ENCODE measurements around the gene RYR2. TPM values are rescaled to one million over a fixed set of nuclear protein-coding genes. Genes with fewer than 3 reads are reported as not detected.

Gene RYR2
- total RNA-seq, 4 donors from 2014 or later = 0.23 to 4.6 (median 0.89) TPM

GRCh38 chr1:237340892-237341291, 298.9 kb downstream of the RYR2 start:
- TF ChIP-seq POLR2A (IDR thresholded peaks at IDR 0.05) (no peak), CTCF (IDR thresholded peaks at IDR 0.05) (no peak)
- intact Hi-C loops (cut with DNase I) = no loop called here
- H3K27ac ChIP-seq = no peak overlapping the region
- DNase-seq = no peak
- H3K4me3 ChIP-seq = no peak overlapping the region
- H3K36me3 ChIP-seq = no peaks in the 10 kb centered on the region
- no peaks in the 10 kb centered on the region for H3K9me3 ChIP-seq
- no peaks in the 10 kb centered on the region for H3K4me1 ChIP-seq
- no peaks in the 10 kb centered on the region for H3K27me3 ChIP-seq
- 59 to 70% methylated on average over 3 of the region's 3 CpGs for WGBS, 2 donors

GRCh38 chr1:237341391-237341790, 299.4 kb downstream of the RYR2 start:
- 35 to 41% methylated on average over 3 of the region's 3 CpGs for WGBS, 2 donors
- no peaks in the 10 kb centered on the region for H3K36me3 ChIP-seq

GRCh38 chr1:237342730-237343129, 300.7 kb downstream of the RYR2 start:
- H3K27me3 ChIP-seq = no peaks in the 10 kb centered on the region
- DNase-seq = no peak
- no peaks in the 10 kb centered on the region for H3K36me3 ChIP-seq
- H3K9me3 ChIP-seq = no peaks in the 10 kb centered on the region
- intact Hi-C loops (cut with DNase I) = no loop called here
- H3K4me1 ChIP-seq = no peaks in the 10 kb centered on the region
- no peak overlapping the region for H3K27ac ChIP-seq
- no peak overlapping the region for H3K4me3 ChIP-seq
- 81 to 91% methylated on average over 6 of the region's 6 CpGs for WGBS, 2 donors
- no peak for TF ChIP-seq CTCF (IDR thresholded peaks at IDR 0.05)
- no peak for TF ChIP-seq POLR2A (IDR thresholded peaks at IDR 0.05)

More at GRCh38 chr1:237341391-237341790, 299.4 kb downstream of the RYR2 start:
- DNase-seq = no peak
- no peak for TF ChIP-seq CTCF (IDR thresholded peaks at IDR 0.05)
- no peak for TF ChIP-seq POLR2A (IDR thresholded peaks at IDR 0.05)
- no peak overlapping the region for H3K4me3 ChIP-seq
- no peak overlapping the region for H3K27ac ChIP-seq
- no peaks in the 10 kb centered on the region for H3K9me3 ChIP-seq
- intact Hi-C loops (cut with DNase I) = no loop called here
- no peaks in the 10 kb centered on the region for H3K27me3 ChIP-seq
- no peaks in the 10 kb centered on the region for H3K4me1 ChIP-seq

GRCh38 chr1:237352747-237353146, 310.8 kb downstream of the RYR2 start:
- no peak overlapping the region for H3K27ac ChIP-seq
- no peak for TF ChIP-seq POLR2A (IDR thresholded peaks at IDR 0.05)
- TF ChIP-seq CTCF (IDR thresholded peaks at IDR 0.05) = no peak
- no peaks in the 10 kb centered on the region for H3K9me3 ChIP-seq
- no peak for DNase-seq
- no peaks in the 10 kb centered on the region for H3K36me3 ChIP-seq
- no peak overlapping the region for H3K4me3 ChIP-seq
- H3K27me3 ChIP-seq = no peaks in the 10 kb centered on the region
- H3K4me1 ChIP-seq = no peaks in the 10 kb centered on the region
- 81 to 87% methylated on average over 3 of the region's 3 CpGs for WGBS, 2 donors
- intact Hi-C loops (cut with DNase I) = no loop called here

GRCh38 chr1:237353918-237354317, 311.9 kb downstream of the RYR2 start:
- Histone ChIP-seq H3K36me3 (no peaks in the 10 kb centered on the region), H3K27me3 (no peaks in the 10 kb centered on the region), H3K9me3 (no peaks in the 10 kb centered on the region), H3K4me3 (no peak overlapping the region), H3K27ac (no peak overlapping the region), H3K4me1 (no peaks in the 10 kb centered on the region)
- no peak for TF ChIP-seq POLR2A (IDR thresholded peaks at IDR 0.05)
- no peak for TF ChIP-seq CTCF (IDR thresholded peaks at IDR 0.05)
- WGBS, 2 donors = 64 to 75% methylated on average over 4 of the region's 4 CpGs
- intact Hi-C loops (cut with DNase I) = no loop called here
- no peak for DNase-seq

All from esophagus squamous epithelium (tissue), 5 donors.